G401 (cell line): ENCODE results near the gene IFNL4. TPM values are rescaled to one million over a fixed set of nuclear protein-coding genes. Genes with fewer than 3 reads are reported as not detected.
"Not testable (repeated sequence)": the region's sequence is repeated elsewhere in the genome, so short reads cannot be mapped to it uniquely, and the experiment has no call there.

Experiments
- DNase-seq: peaks from one replicate; pipeline ENCODE4 v3.0.0-alpha.2; 2015; ENCODE audit warnings: low spot score
- in situ Hi-C: cut with HindIII; loops from 2 replicates; pipeline ENCODE4 v1.10.0; 2016; ENCODE audit warnings: low sequenced_read_pairs, mixed read lengths
- total RNA-seq: library from RNA; depleted of rRNA; stranded (reverse); fragments of >200 nt; shearing (Covaris generic); gene quantifications from 2 replicates; pipeline ENCODE4 v1.2.3, GENCODE V29; 2014

IFNL4 gene
- total RNA-seq, 1 experiment from 2014 or later, result not detected

DNA sequence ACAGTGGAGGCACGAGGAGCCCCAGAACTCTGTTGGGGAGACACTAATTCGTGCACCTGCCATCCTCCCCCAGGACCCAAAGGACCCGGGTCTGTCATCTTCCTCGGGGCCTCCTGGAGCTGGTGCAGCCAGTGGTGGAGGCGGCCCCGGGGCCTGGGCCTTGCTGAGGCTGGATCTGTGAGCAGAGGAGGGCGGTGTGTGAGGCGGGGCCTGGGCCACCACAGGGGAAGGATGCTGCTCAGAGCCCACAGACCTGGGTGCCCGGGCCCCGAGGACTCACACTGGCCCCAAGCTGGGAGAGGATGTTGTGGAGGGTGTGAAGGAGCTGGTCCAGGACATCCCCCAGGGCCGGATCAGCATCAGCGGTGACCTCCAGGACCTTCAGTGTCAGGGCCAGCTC, 12.1 kb downstream of the IFNL4 start:
- in situ Hi-C loops, result no loop called here
- DNase-seq, result no peak

DNA sequence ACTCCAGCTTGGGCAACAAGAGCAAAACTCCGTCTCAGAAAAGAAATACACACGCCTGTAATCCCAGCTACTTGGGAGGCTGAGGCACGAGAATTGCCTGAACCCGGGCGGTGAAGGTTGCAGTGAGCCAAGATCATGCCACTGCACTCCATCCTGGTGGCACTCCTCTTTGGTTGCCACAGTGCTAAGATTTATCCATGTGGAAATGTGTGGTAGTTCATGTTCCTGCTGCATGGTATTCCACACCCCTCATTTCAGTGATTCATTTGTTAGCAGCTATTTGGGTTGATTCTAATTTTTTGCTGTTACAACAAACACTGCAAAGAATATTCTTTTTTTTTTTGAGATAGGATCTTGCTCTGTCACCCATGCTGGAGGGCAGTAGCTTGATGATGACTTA, 15.9 kb downstream of the IFNL4 start:
- in situ Hi-C loops, result no loop called here
- DNase-seq, result no peak

DNA sequence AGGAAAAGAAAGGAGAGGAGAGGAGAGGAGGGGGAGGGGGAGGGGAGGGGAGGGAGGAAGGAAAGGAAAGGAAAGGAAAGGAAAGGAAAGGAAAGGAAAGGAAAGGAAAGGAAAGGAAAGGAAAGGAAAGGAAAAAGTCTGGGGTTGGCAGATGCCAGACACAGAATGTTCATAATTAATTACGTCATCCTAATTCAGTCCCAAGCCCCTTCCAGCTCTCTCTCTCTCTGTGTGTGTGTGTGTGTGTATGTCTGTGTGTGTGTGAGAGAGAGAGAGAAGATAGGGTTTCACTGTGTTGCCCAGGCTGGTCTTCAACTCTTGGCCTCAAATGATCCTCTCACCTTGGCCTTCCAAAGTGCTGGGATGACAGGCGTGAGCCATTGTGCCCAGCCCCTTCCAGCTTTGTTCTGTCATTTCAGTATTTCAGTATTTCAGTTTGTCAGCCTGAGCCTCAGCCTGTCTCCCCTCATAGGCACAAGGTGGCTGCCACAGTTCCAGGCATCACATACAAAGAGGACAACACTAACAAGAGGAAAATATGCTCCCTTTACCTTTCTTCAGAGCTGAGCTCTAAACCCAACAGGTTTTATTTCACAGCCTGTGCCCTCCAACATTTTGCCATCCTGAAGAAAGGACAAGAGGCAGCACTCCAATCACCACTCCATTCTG, 18.4 kb downstream of the IFNL4 start:
- in situ Hi-C loops, result no loop called here
- no peak for DNase-seq

- DNase-seq, result no peak
- in situ Hi-C loops, result no loop called here
These were observed 23.7 kb downstream of the IFNL4 start for GRCh38 chr19:39224910-39225309.

DNA sequence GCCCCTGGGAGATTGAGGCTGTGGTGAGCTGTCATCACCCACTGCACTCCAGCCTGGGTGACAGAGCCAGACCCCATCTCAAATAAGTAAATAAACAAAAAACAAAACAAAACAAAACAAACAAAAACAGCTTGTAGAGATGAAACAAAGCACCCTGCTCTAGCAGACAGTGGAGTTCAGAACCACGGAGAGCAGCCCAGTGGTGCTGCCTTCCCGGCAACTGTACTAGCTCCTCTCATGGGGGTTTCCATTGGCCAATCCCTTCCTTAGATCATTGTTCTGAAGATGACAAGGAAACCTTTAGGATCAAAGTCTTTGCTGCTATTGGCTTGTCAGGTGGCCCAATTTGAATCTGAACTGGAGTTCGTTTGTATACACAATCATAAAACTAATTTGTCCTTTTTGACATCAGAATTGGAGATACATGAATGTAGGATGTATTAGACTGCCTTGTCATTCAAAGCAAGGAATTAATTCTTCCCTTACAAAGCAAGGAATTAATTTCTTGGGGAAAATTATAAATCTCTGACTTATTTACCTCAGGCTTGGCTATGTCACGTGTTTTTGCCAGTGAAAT, 24.9 kb downstream of the IFNL4 start:
- no peak for DNase-seq

DNA sequence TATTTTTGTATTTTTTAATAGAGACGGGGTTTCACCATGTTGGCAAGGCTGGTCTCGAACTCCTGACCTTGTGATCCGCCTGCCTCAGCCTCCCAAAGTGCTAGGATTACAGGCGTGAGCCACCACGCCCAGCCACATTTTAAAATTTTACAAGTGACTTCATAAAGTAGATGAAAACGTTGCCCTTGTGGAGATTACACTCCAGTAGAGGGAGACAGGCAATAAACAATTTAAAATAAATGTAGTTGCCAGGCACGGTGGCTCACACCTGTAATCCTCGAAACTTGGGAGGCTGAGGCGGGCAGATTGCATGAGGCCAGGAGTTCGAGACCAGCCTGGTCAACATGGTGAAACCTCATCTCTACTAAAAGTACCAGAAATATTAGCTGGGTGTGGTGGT, 29.5 kb downstream of the IFNL4 start:
- DNase-seq, in situ Hi-C loops: not testable (repeated sequence)

More for the DNA sequence above, 24.9 kb downstream of the IFNL4 start:
- in situ Hi-C loops, result no loop called here

- DNase-seq, result no peak
- in situ Hi-C loops, result no loop called here
These were observed 30.2 kb downstream of the IFNL4 start for GRCh38 chr19:39218230-39219007.

DNA sequence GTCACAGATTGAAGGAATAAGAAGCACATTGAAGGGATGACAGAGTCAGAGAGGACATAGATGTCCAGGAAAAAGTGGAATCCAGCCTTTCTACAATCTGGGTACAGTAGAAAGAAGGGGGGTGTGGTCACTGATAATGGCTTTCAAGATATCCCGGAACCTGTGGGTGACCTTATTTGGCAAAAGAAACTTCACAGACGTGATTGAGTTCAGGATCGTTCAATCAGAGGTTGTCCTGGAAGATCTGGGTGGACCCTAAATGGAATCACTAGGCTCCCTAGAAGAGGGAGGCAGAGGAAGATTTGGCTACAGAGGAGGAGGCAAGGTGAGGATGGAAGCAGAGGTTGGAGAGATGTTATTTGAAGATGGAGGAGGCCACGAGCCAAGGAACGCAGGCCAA, 31.6 kb downstream of the IFNL4 start:
- no peak for DNase-seq
- in situ Hi-C loops, result no loop called here

- in situ Hi-C loops, result not testable (repeated sequence)
These were observed 33.3 kb downstream of the IFNL4 start for GRCh38 chr19:39215323-39215722.

DNA sequence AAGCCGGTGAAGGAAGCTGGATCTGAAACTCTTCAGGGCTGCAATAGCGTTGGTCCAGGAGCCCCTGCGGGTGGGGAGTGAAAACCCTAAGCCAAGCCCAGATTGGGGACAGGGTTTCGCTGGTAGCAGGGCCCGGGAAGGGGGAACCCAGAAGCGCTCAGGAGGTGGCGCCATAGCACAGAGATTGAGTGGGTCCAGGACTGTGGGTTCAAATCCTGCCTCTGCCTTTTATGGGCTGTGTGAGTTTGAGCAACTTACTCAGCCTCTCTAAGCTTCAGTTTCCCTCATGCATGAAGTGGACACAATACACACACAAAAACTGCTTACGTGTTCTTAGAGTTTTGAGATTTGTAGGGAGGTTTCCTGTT, 36.3 kb downstream of the IFNL4 start:
- in situ Hi-C loops, result no loop called here
- DNase-seq, result peak; percentile 12

More at GRCh38 chr19:39215323-39215722, 33.3 kb downstream of the IFNL4 start:
- DNase-seq, result not testable (repeated sequence)

GRCh38 chr19:39211731-39212374, 36.8 kb downstream of the IFNL4 start:
- no peak for DNase-seq
- in situ Hi-C loops, result no loop called here

DNA sequence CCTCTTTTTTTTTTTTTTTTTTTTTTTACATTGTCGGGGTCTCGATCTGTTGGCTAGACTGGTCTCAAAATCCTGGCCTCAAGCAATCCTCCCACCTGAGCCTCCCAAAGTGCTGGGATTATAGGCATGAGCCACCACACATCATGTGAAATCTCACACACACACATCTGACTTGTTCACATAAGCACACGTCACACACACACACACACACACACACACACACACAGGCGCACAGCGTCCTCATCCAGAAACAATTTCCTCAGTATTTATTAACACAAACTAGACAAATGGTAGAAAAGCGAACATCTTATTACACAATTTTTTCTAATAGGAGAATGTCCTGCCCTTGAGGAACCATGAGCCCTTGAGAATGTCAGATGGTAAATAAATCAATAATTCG, 39.5 kb downstream of the IFNL4 start:
- in situ Hi-C loops, result no loop called here
- DNase-seq, result no peak

- DNase-seq, result no peak
- in situ Hi-C loops, result no loop called here
These were observed 40.4 kb downstream of the IFNL4 start for GRCh38 chr19:39208175-39208795.

- in situ Hi-C loops, result no loop called here
- no peak for DNase-seq
These were observed 41.3 kb downstream of the IFNL4 start for GRCh38 chr19:39207293-39207836.

DNA sequence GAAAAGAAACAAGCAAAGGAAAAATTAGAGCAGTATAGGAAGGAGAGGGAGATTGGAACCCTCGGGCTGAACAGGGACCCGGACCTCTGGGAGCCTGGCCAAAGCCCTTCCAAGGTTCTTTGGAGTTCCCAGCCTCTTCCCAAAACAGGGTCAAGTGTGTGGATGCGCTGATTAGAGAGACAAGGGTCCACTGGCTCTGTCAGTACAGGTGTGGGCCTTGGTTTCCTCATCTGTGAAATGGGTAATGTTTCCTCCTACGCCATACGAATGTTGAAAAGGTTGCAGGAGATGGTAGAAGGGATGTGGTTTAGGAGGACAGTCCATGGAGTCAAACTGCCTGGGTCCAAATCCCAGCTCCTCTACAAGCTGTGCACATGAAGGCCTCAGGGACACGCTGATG, 42.5 kb downstream of the IFNL4 start:
- no peak for DNase-seq
- in situ Hi-C loops, result no loop called here

DNA sequence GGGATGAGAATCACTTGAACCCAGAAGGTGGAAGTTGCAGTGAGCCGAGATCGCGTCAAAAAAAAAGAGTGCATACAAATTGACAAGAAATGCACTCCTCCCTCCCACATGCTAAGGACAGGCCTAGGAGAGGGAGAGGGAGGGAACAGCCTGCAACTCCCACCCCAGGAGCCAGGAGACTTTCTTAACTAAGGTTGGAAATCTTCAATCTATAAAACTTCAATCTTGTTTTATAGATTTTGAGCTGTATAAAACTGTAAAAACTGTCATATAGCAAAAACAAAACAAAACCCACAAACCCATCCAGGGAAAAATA, 43.2 kb downstream of the IFNL4 start:
- DNase-seq, result no peak

GRCh38 chr19:39203372-39204341, 45.0 kb downstream of the IFNL4 start, which contains the start of gene SYCN:
SYCN (minus strand) TSS chr19:39204263; CDS start chr19:39204254, 9 bp downstream.
- in situ Hi-C loops, result no loop called here
- no peak for DNase-seq

More for the DNA sequence above, 43.2 kb downstream of the IFNL4 start:
- in situ Hi-C loops, result no loop called here

DNA sequence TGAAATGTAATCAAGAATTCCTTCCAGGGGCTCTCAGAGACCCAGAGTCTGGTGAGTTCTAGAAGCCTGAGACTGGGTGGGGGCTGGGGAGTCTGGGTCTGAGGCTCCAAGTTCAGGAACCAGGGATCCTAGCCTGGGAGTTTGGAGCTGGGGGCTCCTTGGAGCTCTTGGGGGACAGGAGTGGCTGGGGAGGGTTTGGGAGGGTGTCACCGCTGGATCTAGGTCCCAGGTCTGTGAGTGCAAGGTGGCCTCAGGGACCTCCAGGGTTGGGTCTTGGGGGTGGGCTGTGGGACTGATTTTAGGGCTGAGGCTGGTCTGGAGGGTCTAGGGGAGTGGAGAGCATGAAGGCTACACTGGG, 45.7 kb downstream of the IFNL4 start:
- no peak for DNase-seq
- in situ Hi-C loops, result no loop called here
